NOMO-1 (cell line): ENCODE data around the gene BHLHE41.

Experiments
- DNase-seq, 2 experiments: peaks; one replicate each; lab custom pipeline; 2025; ENCODE audit not compliant: unreplicated experiment in 2 of 2; lab: John Stamatoyannopoulos, UW

Gene BHLHE41

GRCh38 chr12:26124446-26125399, at the start of gene BHLHE41:
TSS of gene BHLHE41 (minus strand) at chr12:26125037. CDS start at chr12:26124779, 258 bp downstream.
- DNase-seq, result no peak

- no peak for DNase-seq
These were observed 48.2 kb upstream of the BHLHE41 start for GRCh38 chr12:26172946-26173552.

GRCh38 chr12:26172539-26172938, 47.7 kb upstream of the BHLHE41 start:
- DNase-seq, result no peak

- no peak for DNase-seq
These were observed 47.2 kb upstream of the BHLHE41 start for GRCh38 chr12:26172013-26172412.

- no peak for DNase-seq
These were observed 39.3 kb upstream of the BHLHE41 start for GRCh38 chr12:26164118-26164517.

- no peak for DNase-seq
These were observed 38.1 kb upstream of the BHLHE41 start for GRCh38 chr12:26162905-26163304.

- DNase-seq, result no peak
These were observed 37.3 kb upstream of the BHLHE41 start for GRCh38 chr12:26162174-26162573.

- DNase-seq, result no peak
These were observed 33.4 kb upstream of the BHLHE41 start for GRCh38 chr12:26158078-26158764.

- no peak for DNase-seq
These were observed 32.2 kb upstream of the BHLHE41 start for GRCh38 chr12:26157001-26157400.

GRCh38 chr12:26156201-26156871, 31.5 kb upstream of the BHLHE41 start:
- DNase-seq, result peak; percentile 38 to 66

- no peak for DNase-seq
These were observed 28.8 kb upstream of the BHLHE41 start for GRCh38 chr12:26153421-26154154.

- no peak for DNase-seq
These were observed 27.8 kb upstream of the BHLHE41 start for GRCh38 chr12:26152507-26153102.

GRCh38 chr12:26150736-26151450, 26.1 kb upstream of the BHLHE41 start:
- no peak for DNase-seq

- peak in 1 of 2 experiments; percentile 8 for DNase-seq
These were observed 25.2 kb upstream of the BHLHE41 start for GRCh38 chr12:26149968-26150500.

- no peak for DNase-seq
These were observed 23.5 kb upstream of the BHLHE41 start for GRCh38 chr12:26148291-26148690.

GRCh38 chr12:26143291-26143690, 18.5 kb upstream of the BHLHE41 start:
- no peak for DNase-seq

- no peak for DNase-seq
These were observed 14.0 kb upstream of the BHLHE41 start for GRCh38 chr12:26138860-26139259.

- DNase-seq, result no peak
These were observed 11.9 kb upstream of the BHLHE41 start for GRCh38 chr12:26136688-26137087.

GRCh38 chr12:26135571-26135970, 10.7 kb upstream of the BHLHE41 start:
- no peak for DNase-seq
